ENCODE data around the gene EPS8L2. TPM values are rescaled to one million over a fixed set of nuclear protein-coding genes. Genes with fewer than 3 reads are reported as not detected.

The EPS8L2 gene
- total and polyA plus RNA-seq, 2 of the 13 experiments (the other 11 are each of a cell fraction or from before 2014, with no cell fraction given) = 89.3 to 416 TPM

GRCh38 chr11:694563-695287 lies 11.3 kb upstream of the EPS8L2 start, which contains the start of gene DEAF1 (continued):
- no peak for TF ChIP-seq ZBTB40 (IDR thresholded peaks at IDR 0.05)
- TF ChIP-seq ZBTB40 (CRISPR knock-in tag; IDR thresholded peaks at IDR 0.05) = peak; percentile 39; the same call in 1 of the 2 replicates
- 0 out of 2 replicates have a peak, but pooled peaks have one; percentile 69 for TF ChIP-seq ZNF678 (CRISPR knock-in tag; IDR thresholded peaks at IDR 0.05)
- no peak for TF ChIP-seq NR2F1 (CRISPR knock-in tag; IDR thresholded peaks at IDR 0.05)
- no peak for TF ChIP-seq ZNF572 (CRISPR knock-in tag; IDR thresholded peaks at IDR 0.05)
- TF ChIP-seq ZNF878 (CRISPR knock-in tag; IDR thresholded peaks at IDR 0.05) = no peak
- no peak for TF ChIP-seq ZNF382 (CRISPR knock-in tag; IDR thresholded peaks at IDR 0.05; ENCODE audit: borderline replicate concordance)
- peak; percentile 74 for TF ChIP-seq ZFY (CRISPR knock-in tag; IDR thresholded peaks at IDR 0.05)
- TF ChIP-seq ZXDC (CRISPR knock-in tag; IDR thresholded peaks at IDR 0.05) = peak; percentile 50; the same call in 1 of the 2 replicates
- TF ChIP-seq ARID4A (CRISPR knock-in tag; IDR thresholded peaks at IDR 0.05; ENCODE audit: borderline replicate concordance) = 0 out of 2 replicates have a peak, but pooled peaks have one; percentile 9
- no peak for TF ChIP-seq U2AF2 (IDR thresholded peaks at IDR 0.05; ENCODE audit: low read depth, low read length)
- TF ChIP-seq NAIF1 (CRISPR knock-in tag; IDR thresholded peaks at IDR 0.05; ENCODE audit: borderline replicate concordance) = no peak

Measured in HepG2 (cell line).